ELF-1 (cell line): ENCODE results near the gene SCN4A.
"Not testable (repeated sequence)": the region's sequence is repeated elsewhere in the genome, so short reads cannot be mapped to it uniquely, and the experiment has no call there.

ENCODE experiments used
- DNase-seq: peaks from one replicate; pipeline ENCODE4 v3.0.0-alpha.2; 2016; ENCODE audit warnings: low read depth, low spot score

SCN4A gene

DNA sequence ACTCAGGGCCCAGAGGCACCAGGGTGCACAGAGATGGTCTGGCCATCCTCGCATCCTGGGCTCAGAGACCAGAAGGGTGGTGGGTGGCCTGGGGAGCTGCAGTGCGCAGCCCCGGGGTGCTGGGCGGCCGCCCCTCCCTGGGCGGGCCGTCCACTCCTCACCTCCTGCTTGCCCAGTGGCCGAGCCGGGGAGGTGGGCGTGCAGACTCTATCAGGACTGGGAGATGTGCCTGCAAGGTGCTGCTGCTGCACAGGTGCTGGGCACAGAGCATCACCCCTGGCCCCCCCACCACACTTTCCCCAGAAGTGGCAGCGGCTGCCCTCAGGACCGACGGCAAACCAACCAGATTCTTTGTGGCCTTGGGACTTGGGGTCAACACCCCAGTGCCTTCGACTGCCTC is at the start of gene SCN4A:
Gene SCN4A, minus strand, starts transcription at position 123 of the 400 bp plus-strand sequence. Its CDS starts 77 bp downstream, at position 46.
- DNase-seq, result no peak

- DNase-seq, result peak; percentile 20
Observed at GRCh38 chr17:64020056-64020766, 47.5 kb upstream of the SCN4A start, which contains the start of gene ICAM2. Gene ICAM2 (minus strand): TSS chr17:64020633. CDS start chr17:64006691, 13,942 bp downstream.

DNA sequence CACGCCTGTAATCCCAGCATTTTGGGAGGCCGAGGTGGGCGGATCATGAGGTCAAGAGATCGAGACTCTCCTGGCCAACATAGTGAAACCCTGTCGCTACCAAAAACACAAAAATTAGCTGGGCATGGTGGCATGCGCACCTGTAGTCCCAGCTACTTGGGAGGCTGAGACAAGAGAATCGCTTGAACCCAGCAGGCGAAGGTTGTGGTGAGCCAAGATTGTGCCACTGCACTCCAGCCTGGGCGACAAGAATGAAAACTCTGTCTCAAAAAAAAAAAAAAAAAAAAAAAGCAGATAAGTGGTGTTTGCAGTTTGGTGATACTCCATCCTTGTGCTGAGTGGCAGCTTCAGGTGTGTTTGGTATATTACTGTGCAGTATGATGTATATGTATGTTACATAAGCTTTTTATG is 46.8 kb upstream of the SCN4A start:
- DNase-seq, result not testable (repeated sequence)

- DNase-seq, result no peak
Observed at GRCh38 chr17:64017381-64017980, 44.8 kb upstream of the SCN4A start.

- no peak for DNase-seq
Observed at GRCh38 chr17:64016974-64017373, 44.3 kb upstream of the SCN4A start.

GRCh38 chr17:64016231-64016784 is 43.6 kb upstream of the SCN4A start:
- DNase-seq, result no peak

DNA sequence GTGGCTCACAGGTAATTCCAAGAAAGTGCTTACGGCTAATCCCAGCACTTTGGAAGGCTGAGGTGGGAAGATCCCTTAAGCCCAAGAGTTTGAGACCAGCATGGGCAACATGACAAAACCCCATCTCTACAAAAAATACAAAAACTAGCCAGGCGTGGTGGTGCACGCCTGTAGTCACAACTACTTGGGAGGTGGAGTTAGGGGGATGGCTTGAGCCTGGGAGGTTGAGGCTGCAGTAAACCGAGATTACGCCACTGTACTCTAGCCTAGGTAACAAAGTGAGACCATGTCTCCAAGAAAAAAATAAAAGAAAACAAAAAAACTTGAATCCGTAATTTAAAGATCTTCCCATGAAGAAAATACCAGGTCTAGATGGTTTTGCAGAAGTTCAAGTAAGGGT is 42.7 kb upstream of the SCN4A start:
- DNase-seq, result no peak

DNA sequence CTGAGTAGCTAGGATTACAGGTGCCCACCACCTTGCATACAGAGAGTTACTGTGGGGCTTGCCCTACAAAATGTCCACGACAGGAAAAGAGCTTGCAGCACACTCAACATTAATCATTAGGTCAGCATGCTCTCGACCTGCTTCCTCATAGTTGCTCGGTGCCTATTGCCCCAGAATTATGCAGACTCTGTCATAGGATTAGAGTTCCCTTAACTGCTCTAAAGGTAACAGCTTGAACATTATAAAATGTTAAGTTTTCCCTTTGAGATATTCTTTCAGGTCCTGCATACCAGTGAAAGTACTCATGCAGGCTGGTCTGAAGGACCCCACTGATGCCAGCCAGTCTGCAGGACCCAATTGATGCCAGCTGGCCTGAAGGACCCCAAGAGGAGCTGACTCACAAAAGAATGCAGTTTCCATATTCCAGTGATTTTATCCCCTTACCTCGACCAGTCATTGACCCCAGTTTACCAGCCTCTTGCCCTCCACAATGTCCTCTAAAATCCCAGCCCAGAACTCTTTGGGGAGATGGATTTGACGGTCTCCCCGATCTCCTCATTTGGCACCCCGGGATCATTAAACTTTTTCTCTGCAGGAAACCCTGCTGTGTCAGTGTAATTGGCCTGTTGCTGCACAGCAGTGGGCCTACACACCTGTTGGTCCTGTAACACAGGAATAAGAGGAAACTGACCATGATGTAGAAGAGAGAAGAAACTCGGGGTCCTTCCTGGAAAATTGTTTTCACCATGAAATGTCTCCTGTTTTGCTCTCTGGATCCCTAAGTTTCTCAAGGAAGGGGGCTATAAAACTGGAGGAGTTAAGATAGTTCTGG is 37.1 kb upstream of the SCN4A start:
- DNase-seq, result no peak

DNA sequence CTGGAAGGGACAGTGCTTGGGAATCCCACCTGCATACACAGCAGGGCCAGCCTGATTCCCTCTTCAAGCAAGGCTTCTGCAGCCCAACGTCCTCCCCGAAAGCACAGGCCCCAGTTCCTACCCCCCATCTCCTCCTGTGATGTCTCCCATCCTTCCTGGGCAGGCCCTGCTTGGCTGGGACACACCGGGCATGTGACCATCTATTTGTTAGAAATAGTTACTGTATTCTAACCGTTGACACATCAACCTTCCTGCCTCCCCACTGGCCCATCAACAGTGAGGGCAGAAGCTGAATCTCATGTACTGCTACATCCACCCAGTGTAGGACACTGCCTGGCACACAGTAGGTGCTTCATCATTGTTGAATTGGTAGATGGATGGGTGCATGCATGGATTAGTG is 36.1 kb upstream of the SCN4A start:
- no peak for DNase-seq

DNA sequence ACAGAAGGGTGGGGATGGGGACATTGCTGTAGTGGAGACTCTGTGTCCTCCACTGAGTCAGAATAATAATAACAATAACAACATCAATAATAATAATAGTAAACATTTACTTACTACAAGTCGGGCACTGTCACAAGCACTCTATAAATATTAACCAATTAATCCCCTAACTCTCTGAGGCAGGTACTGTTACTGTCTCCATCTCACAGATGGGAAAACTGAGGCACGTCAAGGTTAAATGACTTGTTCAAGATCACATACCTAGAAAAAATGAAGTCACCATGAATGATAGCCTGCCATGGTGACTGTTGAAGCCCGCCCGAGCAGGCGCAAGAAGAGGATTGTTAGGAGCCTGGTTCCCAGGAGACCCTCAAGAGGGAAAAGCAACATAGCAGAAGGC is 35.6 kb upstream of the SCN4A start:
- DNase-seq, result no peak

GRCh38 chr17:64007838-64008282 is 35.1 kb upstream of the SCN4A start:
- no peak for DNase-seq

DNA sequence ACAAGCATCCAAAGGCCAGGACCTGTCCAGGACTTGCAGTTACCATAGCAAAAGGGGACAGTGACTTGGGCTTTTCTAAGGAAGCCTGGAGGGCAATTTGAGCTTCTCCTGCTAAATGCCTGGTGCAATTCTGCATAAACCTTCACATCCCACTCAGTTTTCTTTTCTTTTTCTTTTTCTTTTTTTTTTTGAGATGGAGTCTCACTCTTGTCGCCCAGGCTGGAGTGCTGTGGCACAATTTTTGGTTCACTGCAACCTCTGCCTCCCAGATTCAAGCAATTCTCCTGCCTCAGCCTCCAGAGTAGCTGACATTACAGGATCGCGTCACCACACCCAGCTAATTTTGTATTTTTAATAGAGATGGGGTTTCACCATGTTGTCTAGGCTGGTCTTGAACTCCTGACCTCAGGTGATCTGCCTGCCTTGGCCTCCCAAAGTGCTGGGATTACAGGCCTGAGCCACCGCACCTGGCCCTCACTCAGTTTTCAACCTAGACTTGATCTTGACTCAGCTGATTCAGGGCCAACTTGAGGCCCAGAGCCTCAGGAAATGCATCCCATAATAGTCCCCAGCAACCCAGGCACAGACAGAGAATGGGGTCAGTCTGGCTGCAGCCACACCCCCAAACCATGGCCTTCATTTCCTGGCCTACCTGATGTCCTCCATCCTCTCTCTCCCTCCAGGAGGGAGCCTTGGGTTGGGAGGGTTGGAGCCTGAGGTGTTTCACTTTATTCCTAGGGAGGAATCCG is 34.5 kb upstream of the SCN4A start:
- DNase-seq, result not testable (repeated sequence)

DNA sequence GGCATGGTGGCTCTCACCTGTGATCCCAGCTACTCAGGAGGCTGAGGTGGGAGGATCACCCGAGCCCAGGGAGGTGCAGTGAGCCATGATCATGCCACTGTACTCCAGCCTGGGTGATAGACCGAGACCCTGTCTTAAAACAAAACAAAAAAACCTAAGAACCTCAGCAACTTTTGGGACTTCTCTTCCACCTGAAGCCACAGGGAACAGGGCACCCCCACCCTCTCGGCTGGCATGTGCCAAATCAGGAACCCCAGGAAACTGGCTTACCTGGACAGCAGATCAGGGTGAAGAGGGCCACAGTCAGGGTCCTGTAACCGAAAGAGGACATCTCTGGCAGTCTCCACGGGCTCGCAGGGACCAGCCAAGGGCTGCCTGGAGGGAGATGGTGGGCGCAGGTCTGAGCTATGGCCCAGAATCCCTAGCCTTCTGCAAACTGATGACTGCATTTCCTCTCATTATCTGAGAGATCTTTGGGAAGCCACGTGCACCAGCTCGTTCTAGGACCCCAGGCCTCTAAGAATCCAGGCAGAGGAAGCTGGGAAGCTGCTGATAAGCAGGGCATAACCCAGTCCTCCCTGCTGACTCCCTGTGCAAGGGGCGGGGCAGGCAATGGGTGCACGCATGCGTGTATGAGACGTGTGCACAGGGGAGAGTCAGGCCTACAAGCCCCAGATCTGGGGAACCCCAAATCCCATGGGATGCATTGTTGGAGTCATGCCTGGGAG is 33.8 kb upstream of the SCN4A start:
- DNase-seq, result peak; percentile 37

GRCh38 chr17:64005734-64006167 is 33.0 kb upstream of the SCN4A start:
- no peak for DNase-seq

GRCh38 chr17:64004903-64005733 is 32.4 kb upstream of the SCN4A start:
- DNase-seq, result no peak

DNA sequence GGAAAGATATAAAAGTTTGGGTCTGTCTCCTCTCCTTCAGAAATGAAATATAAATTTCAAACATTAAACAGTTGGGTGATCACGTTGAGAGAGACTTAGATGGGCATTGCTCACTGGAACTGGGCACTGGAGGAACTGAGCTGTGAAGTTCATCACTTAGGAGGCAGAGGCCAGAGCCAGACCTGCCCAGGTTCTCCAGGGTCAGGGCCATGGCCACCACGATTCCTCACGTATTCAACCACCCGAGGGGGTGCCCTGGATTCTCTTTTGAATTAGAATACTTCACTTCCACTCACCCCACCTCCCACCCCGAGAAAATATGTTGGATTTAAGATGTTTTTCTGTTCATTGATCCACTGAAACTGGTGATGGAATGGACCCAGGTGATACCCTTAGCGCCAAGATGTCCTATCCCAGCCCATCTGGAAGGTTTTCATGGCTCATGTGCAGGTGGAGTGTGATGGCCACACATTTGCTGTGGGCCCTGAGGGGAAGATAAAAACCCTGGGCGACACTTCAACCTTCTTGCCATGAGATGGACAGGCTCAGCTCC is 31.6 kb upstream of the SCN4A start:
- no peak for DNase-seq

DNA sequence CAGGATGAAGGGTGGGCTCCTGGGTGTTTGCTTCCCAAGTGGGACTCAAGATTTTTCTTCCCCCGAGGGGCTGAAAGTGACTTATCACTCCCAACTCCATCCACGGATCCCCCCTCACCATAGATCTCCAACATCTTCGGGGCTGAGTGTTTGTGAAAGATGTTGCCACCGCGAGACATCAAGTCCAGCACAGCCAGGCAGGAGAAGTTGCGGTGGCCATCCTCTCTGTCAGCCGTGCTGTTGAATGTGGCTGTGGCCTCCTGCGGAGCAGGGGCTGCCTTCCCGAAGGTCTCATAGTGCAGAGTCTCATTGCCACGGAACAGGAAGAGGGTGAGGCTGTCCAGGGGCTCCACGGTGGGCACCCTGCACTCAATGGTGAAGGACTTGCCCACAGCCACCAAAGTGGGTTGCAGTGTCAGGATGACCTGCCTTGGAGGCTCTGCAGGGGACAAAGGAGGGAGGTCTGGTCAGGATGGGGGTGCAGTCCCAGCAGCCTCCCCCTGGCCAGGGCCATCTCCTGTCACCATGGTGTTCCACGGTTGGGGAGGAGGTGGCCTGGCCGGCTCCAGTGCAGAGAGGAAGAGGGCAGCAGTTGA is 30.9 kb upstream of the SCN4A start:
- no peak for DNase-seq

DNA sequence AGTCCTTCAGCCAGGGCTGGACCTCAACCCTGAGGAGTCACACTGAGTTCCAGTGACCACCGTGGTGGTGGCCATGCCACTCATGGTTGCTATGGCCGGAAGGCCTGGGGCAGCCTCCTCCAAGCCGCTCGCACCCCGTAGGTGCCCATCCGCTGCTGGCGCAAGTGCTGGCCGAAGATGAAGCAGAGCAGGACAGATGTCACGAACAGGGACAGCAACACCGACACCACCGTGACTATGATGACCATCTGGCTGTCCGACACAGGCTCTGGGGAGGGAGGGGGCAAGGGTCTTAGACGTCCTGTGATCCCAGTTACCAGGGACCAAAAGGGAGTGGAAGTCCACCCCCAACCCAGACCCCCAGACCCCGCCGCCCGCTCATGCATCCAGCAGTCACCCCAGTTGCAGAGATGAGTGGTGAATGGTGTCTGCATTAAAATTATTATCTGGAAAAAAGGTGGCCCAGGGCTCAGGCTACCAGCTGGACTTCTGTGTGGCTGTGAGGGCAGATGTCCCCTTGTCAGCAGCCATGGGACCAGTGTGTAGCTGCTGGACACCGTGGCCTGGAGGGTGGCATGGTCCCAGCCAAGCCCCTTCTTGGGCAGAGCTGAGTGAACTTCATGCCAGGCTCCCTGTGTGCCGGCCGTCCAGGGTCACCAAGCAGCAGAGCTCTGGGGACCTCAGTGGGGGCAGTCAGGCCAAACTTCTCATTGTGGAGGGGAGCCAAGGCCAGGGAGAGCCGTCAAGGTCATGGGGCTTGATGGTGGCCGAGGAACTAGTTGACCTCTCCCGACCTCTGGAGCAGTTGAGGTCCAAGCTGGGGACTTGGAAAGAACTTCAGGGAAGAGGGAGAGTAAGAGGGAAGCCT is 30.2 kb upstream of the SCN4A start:
- DNase-seq, result no peak
